Suprapubic skin (tissue), 4 donors: ENCODE measurements around the gene CD27. TPM values are rescaled to one million over a fixed set of nuclear protein-coding genes. Genes with fewer than 3 reads are reported as not detected.
A peak's percentile ranks its signal among the peaks of the same experiment; 100 is the strongest.

ENCODE experiments used
- DNase-seq, 2 donors: peaks; one replicate each; pipeline ENCODE4 v3.0.0-alpha.2; 2019; ENCODE audit warnings: low spot score in 2 of 2
- H3K27ac ChIP-seq: fragments of 200-600 bp; sonication (generic); one replicate; pipeline ENCODE4 v1.5.1; 2019
- H3K27me3 ChIP-seq: fragments of 200-600 bp; sonication (generic); one replicate; pipeline ENCODE4 v1.5.1; 2019
- H3K36me3 ChIP-seq: fragments of 200-600 bp; sonication (generic); one replicate; pipeline ENCODE4 v1.5.1; 2019
- H3K4me1 ChIP-seq: fragments of 200-600 bp; sonication (generic); one replicate; pipeline ENCODE4 v1.5.1; 2019
- H3K4me3 ChIP-seq: fragments of 200-600 bp; sonication (generic); one replicate; pipeline ENCODE4 v1.5.1; 2019; ENCODE audit warnings: mild to moderate bottlenecking
- H3K9me3 ChIP-seq: fragments of 200-600 bp; sonication (generic); one replicate; pipeline ENCODE4 v1.5.1; 2019
- CTCF ChIP-seq, 2 donors: fragments of 200-600 bp in 1 of 2; fragments of 450-650 bp in 1 of 2; sonication (generic) in 1 of 2; IDR thresholded peaks; one replicate each; pipeline ENCODE4 v1.5.1; 2016 to 2019; ENCODE audit warnings: antibody characterized with exemption in 2 of 2, mild to moderate bottlenecking in 1 of 2, moderate library complexity in 1 of 2
- EP300 ChIP-seq: sonication (generic); formaldehyde crosslinking; IDR thresholded peaks from one replicate; pipeline ENCODE4 v1.6.1; 2017; ENCODE audit warnings: antibody characterized with exemption
- POLR2A ChIP-seq, 2 donors: fragments of 450-650 bp; IDR thresholded peaks; one replicate each; pipeline ENCODE4 v1.6.1; 2017; ENCODE audit warnings: antibody characterized with exemption in 2 of 2, mild to moderate bottlenecking in 2 of 2, moderate library complexity in 2 of 2
- POLR2AphosphoS5 ChIP-seq, 3 donors: sonication (generic); formaldehyde crosslinking; IDR thresholded peaks; one replicate each; pipeline ENCODE4 v1.6.1; 2017; ENCODE audit warnings: antibody characterized with exemption in 3 of 3
- WGBS: methylation state at CpG from one replicate; pipeline ENCODE4 v1.1.5; 2018; 5-methylcytosine and 5-hydroxymethylcytosine counted together
- total RNA-seq, 4 donors: library from RNA; depleted of rRNA; stranded (reverse); fragments of >200 nt; gene quantifications; one replicate each; pipeline ENCODE4 v1.1.0, GENCODE V29; 2016

CD27 gene
- total RNA-seq, 4 donors from 2014 or later: 1.9 TPM; not detected in 3

GRCh38 chr12:6452245-6452943 is 7.6 kb downstream of the CD27 start:
- Histone ChIP-seq H3K4me3 (peak overlapping the region; percentile 85), H3K36me3 (peaks cover 24% of the 10 kb centered on the region), H3K27ac (peak overlapping the region; percentile 98), H3K4me1 (peaks cover 27% of the 10 kb centered on the region), H3K9me3 (no peaks in the 10 kb centered on the region), H3K27me3 (no peaks in the 10 kb centered on the region)
- DNase-seq: peak in 1 of 2 donors; percentile 65
- WGBS: 1% methylated on average over 9 of the region's 9 CpGs
- TF ChIP-seq POLR2A (IDR thresholded peaks at IDR 0.05) (peak in 1 of 2 donors; percentile 9), POLR2AphosphoS5 (IDR thresholded peaks at IDR 0.05) (no peak)

- H3K4me1 ChIP-seq: peaks cover 27% of the 10 kb centered on the region
- H3K36me3 ChIP-seq: peaks cover 28% of the 10 kb centered on the region
- peak overlapping the region; percentile 85 for H3K4me3 ChIP-seq
- DNase-seq: peak in 1 of 2 donors; percentile 70
- no peaks in the 10 kb centered on the region for H3K27me3 ChIP-seq
- H3K27ac ChIP-seq: peak overlapping the region; percentile 98
- TF ChIP-seq CTCF (IDR thresholded peaks at IDR 0.05): no peak
- no peak for TF ChIP-seq EP300
- TF ChIP-seq POLR2AphosphoS5 (IDR thresholded peaks at IDR 0.05): no peak
- TF ChIP-seq POLR2A (IDR thresholded peaks at IDR 0.05): no peak
- H3K9me3 ChIP-seq: no peaks in the 10 kb centered on the region
- WGBS: 76% methylated on average over 8 of the region's 17 CpGs
These were observed 8.3 kb downstream of the CD27 start for GRCh38 chr12:6452944-6453630.

DNA sequence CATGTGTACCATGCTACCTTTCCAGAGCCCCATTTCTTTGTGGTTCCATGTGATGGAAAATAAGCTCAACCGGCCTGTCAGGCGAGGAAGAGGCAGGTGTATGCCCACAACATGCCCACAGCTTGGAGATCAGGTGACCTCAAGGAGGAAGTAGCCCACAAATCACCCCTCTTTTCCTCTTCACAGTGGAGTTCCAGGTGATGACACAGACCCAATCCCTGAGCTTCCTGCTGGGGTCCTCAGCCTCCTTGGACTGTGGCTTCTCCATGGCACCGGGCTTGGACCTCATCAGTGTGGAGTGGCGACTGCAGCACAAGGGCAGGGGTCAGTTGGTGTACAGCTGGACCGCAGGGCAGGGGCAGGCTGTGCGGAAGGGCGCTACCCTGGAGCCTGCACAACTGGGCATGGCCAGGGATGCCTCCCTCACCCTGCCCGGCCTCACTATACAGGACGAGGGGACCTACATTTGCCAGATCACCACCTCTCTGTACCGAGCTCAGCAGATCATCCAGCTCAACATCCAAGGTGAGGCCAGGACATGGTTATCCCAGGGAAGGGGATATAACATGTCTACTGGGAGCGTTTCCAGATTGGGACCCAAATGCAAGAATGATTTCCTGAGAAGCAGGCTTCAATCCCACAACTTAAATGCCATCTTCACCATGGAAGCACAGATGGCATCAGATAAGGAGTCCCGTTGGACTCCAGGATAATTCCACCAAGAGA is 12.6 kb downstream of the CD27 start:
- 89% methylated on average over 8 of the region's 12 CpGs for WGBS
- Histone ChIP-seq H3K9me3 (no peaks in the 10 kb centered on the region), H3K4me3 (no peak overlapping the region), H3K27ac (no peak overlapping the region), H3K4me1 (peaks cover 29% of the 10 kb centered on the region), H3K36me3 (peaks cover 66% of the 10 kb centered on the region), H3K27me3 (no peaks in the 10 kb centered on the region)
- no peak for TF ChIP-seq EP300
- TF ChIP-seq CTCF (IDR thresholded peaks at IDR 0.05): no peak
- no peak for TF ChIP-seq POLR2A (IDR thresholded peaks at IDR 0.05)
- TF ChIP-seq POLR2AphosphoS5 (IDR thresholded peaks at IDR 0.05): no peak
- DNase-seq: no peak

- Histone ChIP-seq H3K4me1 (peaks cover 25% of the 10 kb centered on the region), H3K27ac (no peak overlapping the region), H3K4me3 (no peak overlapping the region), H3K9me3 (no peaks in the 10 kb centered on the region), H3K36me3 (peaks cover 76% of the 10 kb centered on the region), H3K27me3 (no peaks in the 10 kb centered on the region)
- TF ChIP-seq POLR2A (IDR thresholded peaks at IDR 0.05) (no peak), EP300 (no peak), CTCF (IDR thresholded peaks at IDR 0.05) (no peak), POLR2AphosphoS5 (IDR thresholded peaks at IDR 0.05) (no peak)
- WGBS: 87% methylated on average over 14 of the region's 14 CpGs
- DNase-seq: no peak
These were observed 13.7 kb downstream of the CD27 start for GRCh38 chr12:6458281-6459003.

- WGBS: 93% methylated on average over 2 of the region's 2 CpGs
These were observed 14.2 kb downstream of the CD27 start for GRCh38 chr12:6459004-6459337.

More at GRCh38 chr12:6459004-6459337, 14.2 kb downstream of the CD27 start:
- Histone ChIP-seq H3K9me3 (no peaks in the 10 kb centered on the region), H3K27me3 (no peaks in the 10 kb centered on the region), H3K4me1 (peaks cover 23% of the 10 kb centered on the region), H3K27ac (no peak overlapping the region), H3K4me3 (no peak overlapping the region), H3K36me3 (peaks cover 80% of the 10 kb centered on the region)
- no peak for DNase-seq
- no peak for TF ChIP-seq POLR2A (IDR thresholded peaks at IDR 0.05)
- no peak for TF ChIP-seq EP300
- TF ChIP-seq CTCF (IDR thresholded peaks at IDR 0.05): no peak
- TF ChIP-seq POLR2AphosphoS5 (IDR thresholded peaks at IDR 0.05): no peak
